Progenitor cell of endocrine pancreas (in vitro differentiated cells): Measurements from ENCODE around the gene LRRN1. TPM values are rescaled to one million over a fixed set of nuclear protein-coding genes. Genes with fewer than 3 reads are reported as not detected.

Experiments used
- DNase-seq: peaks from one replicate; pipeline ENCODE4 v3.0.0; 2021; ENCODE audit warnings: low spot score; ENCODE audit not compliant: unreplicated experiment
- H3K27ac Mint-ChIP-seq: 2 replicates; pipeline ENCODE4 v1.8.0; 2021; ENCODE audit warnings: mild to moderate bottlenecking, moderate library complexity, mixed read lengths
- H3K27me3 Mint-ChIP-seq: 2 replicates; pipeline ENCODE4 v1.8.0; 2021; ENCODE audit warnings: mixed read lengths
- H3K36me3 Mint-ChIP-seq: 2 replicates; pipeline ENCODE4 v1.8.0; 2022; ENCODE audit warnings: mixed read lengths; ENCODE audit not compliant: insufficient read depth
- H3K4me1 Mint-ChIP-seq: 2 replicates; pipeline ENCODE4 v1.8.0; 2021; ENCODE audit warnings: low read depth, mixed read lengths
- H3K4me3 Mint-ChIP-seq: 2 replicates; pipeline ENCODE4 v1.8.0; 2021; ENCODE audit warnings: low read depth, mild to moderate bottlenecking, moderate library complexity, mixed read lengths
- H3K9me3 Mint-ChIP-seq: 2 replicates; pipeline ENCODE4 v1.8.0; 2021; ENCODE audit warnings: low read depth, mixed read lengths
- CTCF ChIP-seq: fragments of 200-600 bp; sonication (generic); IDR thresholded peaks from one replicate; pipeline ENCODE4 v1.5.0; 2021; ENCODE audit warnings: antibody characterized with exemption, mild to moderate bottlenecking; ENCODE audit not compliant: unreplicated experiment
- total RNA-seq: library from RNA; stranded (reverse); gene quantifications from 2 replicates; pipeline ENCODE4 v1.2.1, GENCODE V29; 2021

Gene LRRN1
- total RNA-seq, 1 donor from 2014 or later, result 222 TPM

DNA sequence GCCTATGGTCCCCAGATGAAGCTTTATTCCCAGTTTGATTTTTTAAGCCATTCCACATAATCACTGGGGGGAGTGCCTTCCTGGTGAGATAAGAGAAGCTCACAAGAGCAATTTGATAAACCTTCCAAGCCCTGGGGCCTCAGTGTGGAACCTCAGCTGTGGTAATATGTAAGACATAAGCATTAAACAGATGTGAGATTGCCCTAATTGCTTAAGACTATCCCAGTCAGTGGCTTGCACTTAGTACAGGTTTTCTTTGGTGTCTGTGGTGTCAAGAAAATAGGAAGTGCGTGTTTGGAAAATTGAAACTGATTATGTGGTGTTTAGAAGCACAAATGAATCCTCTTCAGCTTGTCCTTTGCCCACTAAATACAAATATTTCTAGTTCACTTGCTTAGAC, 54.3 kb downstream of the LRRN1 start:
- Mint-ChIP-seq H3K4me1 (peaks cover 9% of the 10 kb centered on the region), H3K36me3 (peaks cover 5% of the 10 kb centered on the region), H3K27ac (no peak overlapping the region), H3K9me3 (no peaks in the 10 kb centered on the region), H3K27me3 (no peaks in the 10 kb centered on the region), H3K4me3 (no peak overlapping the region)
- DNase-seq, result no peak
- no peak for TF ChIP-seq CTCF

GRCh38 chr3:3855056-3855455, 55.8 kb downstream of the LRRN1 start:
- peaks cover 1% of the 10 kb centered on the region for H3K36me3 Mint-ChIP-seq
- no peaks in the 10 kb centered on the region for H3K27me3 Mint-ChIP-seq
- peak overlapping the region; percentile 9 for H3K27ac Mint-ChIP-seq
- TF ChIP-seq CTCF, result no peak
- DNase-seq, result no peak
- H3K4me1 Mint-ChIP-seq, result peaks cover 4% of the 10 kb centered on the region
- H3K9me3 Mint-ChIP-seq, result no peaks in the 10 kb centered on the region
- H3K4me3 Mint-ChIP-seq, result no peak overlapping the region

GRCh38 chr3:3860235-3860634, 61.0 kb downstream of the LRRN1 start:
- TF ChIP-seq CTCF, result no peak
- Mint-ChIP-seq H3K9me3 (peaks cover 8% of the 10 kb centered on the region), H3K27me3 (peaks cover 3% of the 10 kb centered on the region), H3K4me1 (no peaks in the 10 kb centered on the region), H3K36me3 (peaks cover 19% of the 10 kb centered on the region), H3K4me3 (no peak overlapping the region), H3K27ac (no peak overlapping the region)
- no peak for DNase-seq

GRCh38 chr3:3862534-3862933, 63.3 kb downstream of the LRRN1 start:
- H3K4me1 Mint-ChIP-seq, result no peaks in the 10 kb centered on the region
- H3K36me3 Mint-ChIP-seq, result peaks cover 39% of the 10 kb centered on the region
- H3K27ac Mint-ChIP-seq, result no peak overlapping the region
- H3K4me3 Mint-ChIP-seq, result no peak overlapping the region
- no peak for TF ChIP-seq CTCF
- peaks cover 13% of the 10 kb centered on the region for H3K27me3 Mint-ChIP-seq
- DNase-seq, result no peak
- H3K9me3 Mint-ChIP-seq, result peaks cover 26% of the 10 kb centered on the region

DNA sequence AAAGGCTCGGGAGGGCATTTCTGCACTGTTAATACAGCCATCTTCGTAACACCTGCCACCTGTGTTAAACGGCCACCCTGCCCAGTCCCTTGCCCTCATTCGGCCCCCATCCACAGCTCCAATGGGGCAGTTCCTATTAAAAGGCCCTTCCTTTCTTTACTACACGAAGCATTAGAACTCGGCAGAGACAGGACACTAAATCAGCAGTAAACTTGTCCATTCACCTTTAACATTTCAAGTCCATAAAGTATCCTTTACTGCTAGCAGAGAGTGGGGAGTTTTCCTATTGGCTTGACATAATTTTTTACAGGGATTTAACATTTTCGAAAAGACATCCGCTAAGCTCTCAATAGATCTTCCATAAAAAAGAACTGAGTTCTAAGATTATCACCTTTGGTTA, 76.3 kb downstream of the LRRN1 start:
- TF ChIP-seq CTCF, result no peak
- H3K27me3 Mint-ChIP-seq, result peaks cover 9% of the 10 kb centered on the region
- no peak overlapping the region for H3K4me3 Mint-ChIP-seq
- no peak overlapping the region for H3K27ac Mint-ChIP-seq
- no peak for DNase-seq
- peaks cover 4% of the 10 kb centered on the region for H3K9me3 Mint-ChIP-seq
- H3K36me3 Mint-ChIP-seq, result peaks cover 9% of the 10 kb centered on the region
- no peaks in the 10 kb centered on the region for H3K4me1 Mint-ChIP-seq
